ENCODE measurements around the gene ARID3B. TPM values are rescaled to one million over a fixed set of nuclear protein-coding genes. Genes with fewer than 3 reads are reported as not detected.

ARID3B gene
- total and polyA plus RNA-seq, 12 donors = 1.0 to 7.1 (median 3.5) TPM

- TF ChIP-seq POLR2A (IDR thresholded peaks at IDR 0.05) (no peak), CTCF (IDR thresholded peaks at IDR 0.05) (no peak)
- no peak overlapping the region for H3K27ac ChIP-seq
- H3K36me3 ChIP-seq (replicated peaks in 1 of 2) = no peaks in the 10 kb centered on the region
- intact Hi-C loops (cut with DNase I) = no loop called here
- H3K4me1 ChIP-seq (replicated peaks in 1 of 2) = peaks cover 3 to 14% of the 10 kb centered on the region in 2 donors
- 79 to 84% (median 80%) methylated on average over 7 of the region's 7 CpGs for WGBS, 4 donors
- no peaks in the 10 kb centered on the region for H3K27me3 ChIP-seq
- DNase-seq = no peak
- H3K9me3 ChIP-seq (replicated peaks in 1 of 3) = no peaks in the 10 kb centered on the region
- no peak overlapping the region for H3K4me3 ChIP-seq
These were observed 39.7 kb downstream of the ARID3B start for GRCh38 chr15:74580538-74581350.

DNA sequence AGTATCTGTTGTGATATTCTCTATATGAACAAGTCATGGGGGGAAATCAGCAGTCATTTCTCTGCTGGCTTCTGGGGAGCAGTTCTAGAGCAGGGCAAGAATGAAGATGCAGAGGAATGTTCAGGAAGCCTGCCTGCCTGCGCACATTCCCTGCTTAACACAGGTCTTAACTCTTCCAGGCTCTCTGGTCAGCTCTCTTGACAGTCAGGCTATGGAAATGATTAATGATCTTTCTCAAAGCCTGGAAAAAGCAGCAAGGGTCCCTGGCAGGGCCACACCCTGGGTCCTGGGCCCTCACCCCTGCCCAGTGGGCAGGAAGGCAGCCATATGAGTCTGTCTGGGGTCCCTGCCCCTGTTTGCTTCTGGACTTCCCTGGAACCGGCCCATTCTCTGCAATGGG lies 43.2 kb downstream of the ARID3B start:
- intact Hi-C loops (cut with DNase I) = no loop called here
- no peaks in the 10 kb centered on the region for H3K27me3 ChIP-seq
- 76 to 81% (median 78%) methylated on average over 2 of the region's 2 CpGs for WGBS, 4 donors
- TF ChIP-seq CTCF (IDR thresholded peaks at IDR 0.05) (no peak), POLR2A (IDR thresholded peaks at IDR 0.05) (no peak)
- H3K9me3 ChIP-seq (replicated peaks in 1 of 3) = no peaks in the 10 kb centered on the region
- no peak overlapping the region for H3K4me3 ChIP-seq
- no peak for DNase-seq
- H3K4me1 ChIP-seq (replicated peaks in 1 of 2) = peaks cover 3 to 14% of the 10 kb centered on the region in 2 donors
- no peak overlapping the region for H3K27ac ChIP-seq
- H3K36me3 ChIP-seq (replicated peaks in 1 of 2) = no peaks in the 10 kb centered on the region

DNA sequence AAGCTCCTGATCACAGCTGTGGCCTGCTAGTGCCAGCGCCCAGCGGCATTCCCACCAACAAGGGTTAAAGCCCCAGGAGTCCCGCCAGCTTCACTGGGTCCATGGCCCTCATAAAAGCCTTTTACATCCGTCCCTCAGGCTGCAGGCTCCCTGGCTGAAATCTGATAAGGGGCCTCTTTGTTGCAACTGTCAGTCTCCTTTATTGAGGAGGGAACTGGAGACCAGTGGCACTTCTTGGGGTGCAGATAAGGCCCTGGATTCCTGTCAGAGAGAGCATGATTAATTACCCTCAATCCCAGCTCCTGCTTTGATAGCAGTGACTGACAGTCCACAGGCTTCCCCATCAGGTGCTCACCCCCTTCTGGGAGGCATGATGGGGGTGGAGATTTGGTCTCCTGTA lies 43.8 kb downstream of the ARID3B start:
- no peaks in the 10 kb centered on the region for H3K9me3 ChIP-seq (replicated peaks in 1 of 3)
- intact Hi-C loops (cut with DNase I) = no loop called here
- H3K27me3 ChIP-seq = no peaks in the 10 kb centered on the region
- no peak overlapping the region for H3K27ac ChIP-seq
- peaks cover 3 to 14% of the 10 kb centered on the region in 2 donors for H3K4me1 ChIP-seq (replicated peaks in 1 of 2)
- TF ChIP-seq CTCF (IDR thresholded peaks at IDR 0.05) = no peak
- no peak for TF ChIP-seq POLR2A (IDR thresholded peaks at IDR 0.05)
- 74 to 89% (median 84%) methylated on average over 4 of the region's 4 CpGs for WGBS, 4 donors
- no peak overlapping the region for H3K4me3 ChIP-seq
- H3K36me3 ChIP-seq (replicated peaks in 1 of 2) = no peaks in the 10 kb centered on the region
- no peak for DNase-seq

- Histone ChIP-seq H3K4me3 (no peak overlapping the region), H3K27me3 (no peaks in the 10 kb centered on the region), H3K9me3 (replicated peaks in 1 of 3) (no peaks in the 10 kb centered on the region), H3K4me1 (replicated peaks in 1 of 2) (peaks cover 3 to 14% of the 10 kb centered on the region in 2 donors), H3K36me3 (replicated peaks in 1 of 2) (peaks cover 0 to 3% of the 10 kb centered on the region in 2 donors), H3K27ac (no peak overlapping the region)
- WGBS, 4 donors = 26 to 36% (median 35%) methylated on average over 3 of the region's 3 CpGs
- DNase-seq = peak in 1 of 7 donors; percentile 49
- no peak for TF ChIP-seq CTCF (IDR thresholded peaks at IDR 0.05)
- no peak for TF ChIP-seq POLR2A (IDR thresholded peaks at IDR 0.05)
- intact Hi-C loops (cut with DNase I) = no loop called here
These were observed 44.2 kb downstream of the ARID3B start for GRCh38 chr15:74585191-74585590.

Measured in adrenal gland (tissue), 12 donors.